Coronary artery (tissue), 2 donors: ENCODE measurements around the gene CYP27B1.

ENCODE experiments used
- DNase-seq: peaks from one replicate; pipeline ENCODE4 v3.0.0-alpha.2; 2017; ENCODE audit warnings: low spot score
- H3K27ac ChIP-seq, 2 donors: fragments of 200-600 bp; sonication (generic); one replicate each; pipeline ENCODE4 v1.5.1; 2016 to 2019
- H3K4me3 ChIP-seq: fragments of 200-600 bp; sonication (generic); 2 replicates; pipeline ENCODE4 v1.5.1; 2016; ENCODE audit warnings: mild to moderate bottlenecking, moderate library complexity
- TF ChIP-seq, protein P1 (sequence below): fragments of 200-600 bp; sonication (generic); IDR thresholded peaks from one replicate; pipeline ENCODE4 v1.5.1; 2019; ENCODE audit warnings: antibody characterized with exemption

The CYP27B1 gene

DNA sequence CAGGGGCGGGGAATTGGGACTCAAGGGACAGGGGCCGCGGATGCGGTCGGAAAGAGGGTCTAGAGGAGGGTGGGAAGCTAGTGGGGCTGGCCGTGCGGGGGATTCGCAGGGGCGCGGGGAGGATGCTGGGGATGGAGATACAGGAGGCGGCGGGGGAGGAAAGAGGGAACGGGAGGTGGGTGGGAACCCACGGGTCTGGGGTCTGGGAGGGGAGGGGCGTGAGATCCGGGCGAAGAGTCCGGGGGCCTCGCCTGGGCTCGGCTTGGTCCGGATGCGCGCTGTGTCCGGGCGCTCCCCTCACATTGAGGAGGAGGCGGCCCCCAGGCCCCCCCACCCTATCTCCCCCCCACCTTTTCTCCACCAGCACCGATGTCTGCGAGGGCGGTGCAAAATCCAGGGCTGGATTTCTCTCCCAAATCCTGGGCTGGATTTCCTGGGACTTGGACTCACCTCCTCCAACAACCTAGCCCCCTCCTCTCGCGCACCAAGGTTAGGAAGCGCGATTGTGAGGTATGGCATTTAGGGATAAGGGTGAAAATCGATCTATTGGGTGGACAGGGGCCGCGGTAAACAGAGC, 28.1 kb downstream of the CYP27B1 start, which contains the start of gene AGAP2:
Gene AGAP2 (minus strand): TSS at position 82 of the 577 bp plus-strand sequence. CDS start 496 bp downstream, outside the sequence.
- TF ChIP-seq, protein P1, sequence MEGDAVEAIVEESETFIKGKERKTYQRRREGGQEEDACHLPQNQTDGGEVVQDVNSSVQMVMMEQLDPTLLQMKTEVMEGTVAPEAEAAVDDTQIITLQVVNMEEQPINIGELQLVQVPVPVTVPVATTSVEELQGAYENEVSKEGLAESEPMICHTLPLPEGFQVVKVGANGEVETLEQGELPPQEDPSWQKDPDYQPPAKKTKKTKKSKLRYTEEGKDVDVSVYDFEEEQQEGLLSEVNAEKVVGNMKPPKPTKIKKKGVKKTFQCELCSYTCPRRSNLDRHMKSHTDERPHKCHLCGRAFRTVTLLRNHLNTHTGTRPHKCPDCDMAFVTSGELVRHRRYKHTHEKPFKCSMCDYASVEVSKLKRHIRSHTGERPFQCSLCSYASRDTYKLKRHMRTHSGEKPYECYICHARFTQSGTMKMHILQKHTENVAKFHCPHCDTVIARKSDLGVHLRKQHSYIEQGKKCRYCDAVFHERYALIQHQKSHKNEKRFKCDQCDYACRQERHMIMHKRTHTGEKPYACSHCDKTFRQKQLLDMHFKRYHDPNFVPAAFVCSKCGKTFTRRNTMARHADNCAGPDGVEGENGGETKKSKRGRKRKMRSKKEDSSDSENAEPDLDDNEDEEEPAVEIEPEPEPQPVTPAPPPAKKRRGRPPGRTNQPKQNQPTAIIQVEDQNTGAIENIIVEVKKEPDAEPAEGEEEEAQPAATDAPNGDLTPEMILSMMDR = no peak
- H3K27ac ChIP-seq = no peak within 1 kb of the TSS
- DNase-seq = no peak
- peak within 1 kb of the TSS; percentile 70 for H3K4me3 ChIP-seq

DNA sequence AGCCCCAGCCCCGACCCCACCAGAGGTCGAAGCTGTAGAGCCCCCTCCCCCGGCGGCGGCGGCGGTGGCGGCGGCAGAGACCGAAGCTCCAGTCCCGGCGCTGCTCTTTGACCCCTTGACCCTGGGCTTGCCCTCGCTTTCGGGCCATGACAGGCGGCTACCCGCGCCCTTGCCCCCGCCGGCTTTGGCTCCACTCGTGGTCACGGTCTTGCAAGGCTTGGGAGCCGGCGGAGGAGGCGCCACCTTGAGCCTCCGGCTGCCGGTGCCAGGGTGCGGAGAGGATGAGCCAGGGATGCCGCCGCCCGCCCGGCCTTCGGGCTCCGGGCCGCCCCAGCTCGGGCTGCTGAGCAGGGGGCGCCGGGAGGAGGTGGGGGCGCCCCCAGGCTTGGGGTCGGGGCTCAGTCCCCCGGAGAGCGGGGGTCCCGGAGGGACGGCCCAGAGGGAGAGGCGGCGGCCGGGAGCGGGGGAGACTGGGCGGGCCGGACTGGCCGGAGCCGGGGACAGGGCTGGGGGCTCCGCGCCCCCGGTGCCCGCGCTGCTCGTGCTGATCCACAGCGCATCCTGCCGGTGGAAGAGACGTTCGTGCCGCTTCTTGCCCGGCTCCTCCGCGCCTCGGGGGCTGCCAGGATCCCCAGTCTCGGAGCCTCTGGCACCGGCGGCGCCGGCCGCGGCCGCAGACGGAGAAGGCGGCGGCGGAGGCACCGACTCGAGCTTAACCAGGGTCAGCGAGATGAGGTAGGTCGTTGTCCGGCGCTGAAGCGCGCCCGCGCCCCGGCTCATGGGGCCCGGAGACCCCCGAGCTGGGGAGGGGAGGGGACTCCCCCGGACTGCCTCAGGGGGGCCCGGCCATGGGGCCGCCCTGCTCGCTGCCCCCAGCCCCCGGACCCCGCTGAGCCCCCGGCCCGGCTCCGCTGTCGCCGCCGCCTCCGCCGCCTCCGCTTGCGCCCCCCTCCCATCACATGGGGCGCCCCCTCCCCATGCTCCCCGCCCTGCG, 29.1 kb downstream of the CYP27B1 start:
- TF ChIP-seq, protein P1 = no peak
- Histone ChIP-seq H3K4me3 (peak overlapping the region; percentile 70), H3K27ac (no peak overlapping the region)
- no peak for DNase-seq

DNA sequence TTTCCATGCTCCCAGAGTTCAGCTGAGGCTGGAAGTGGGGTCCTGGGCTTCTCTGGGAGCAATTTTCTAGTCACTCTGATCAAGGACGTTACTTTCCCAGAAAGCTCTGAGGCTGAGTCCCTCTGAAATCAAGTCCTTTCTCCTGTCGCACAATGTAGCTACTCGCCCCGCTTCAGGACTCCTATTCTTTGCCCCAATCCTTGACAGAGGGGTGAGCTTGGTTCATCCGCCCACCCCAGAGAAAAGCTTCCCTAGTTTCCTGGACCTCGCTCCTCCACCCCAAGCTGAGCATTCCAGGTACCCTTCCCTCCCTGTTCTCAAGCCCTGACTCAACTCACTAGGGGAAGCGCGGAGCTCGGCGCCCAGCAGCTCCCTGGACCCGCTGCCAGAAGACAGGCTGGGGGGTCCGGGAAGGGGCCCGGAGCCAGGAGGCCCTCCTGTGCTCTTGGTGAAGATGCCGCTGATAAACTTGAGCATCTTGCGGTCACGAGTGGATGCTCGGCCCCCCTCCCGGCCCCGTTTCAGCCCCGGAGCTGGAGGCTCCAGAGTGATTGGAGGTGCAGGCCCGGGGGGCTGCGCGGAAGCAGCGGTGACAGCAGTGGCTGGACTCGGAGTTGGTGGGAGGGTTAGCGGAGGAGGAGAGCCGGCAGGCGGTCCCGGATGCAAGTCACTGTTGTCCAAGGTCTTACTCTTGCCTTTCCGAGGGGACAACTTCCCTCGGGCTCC, 30.0 kb downstream of the CYP27B1 start:
- H3K4me3 ChIP-seq = peak overlapping the region; percentile 70
- DNase-seq = no peak
- H3K27ac ChIP-seq = no peak overlapping the region
- TF ChIP-seq, protein P1 = no peak

DNA sequence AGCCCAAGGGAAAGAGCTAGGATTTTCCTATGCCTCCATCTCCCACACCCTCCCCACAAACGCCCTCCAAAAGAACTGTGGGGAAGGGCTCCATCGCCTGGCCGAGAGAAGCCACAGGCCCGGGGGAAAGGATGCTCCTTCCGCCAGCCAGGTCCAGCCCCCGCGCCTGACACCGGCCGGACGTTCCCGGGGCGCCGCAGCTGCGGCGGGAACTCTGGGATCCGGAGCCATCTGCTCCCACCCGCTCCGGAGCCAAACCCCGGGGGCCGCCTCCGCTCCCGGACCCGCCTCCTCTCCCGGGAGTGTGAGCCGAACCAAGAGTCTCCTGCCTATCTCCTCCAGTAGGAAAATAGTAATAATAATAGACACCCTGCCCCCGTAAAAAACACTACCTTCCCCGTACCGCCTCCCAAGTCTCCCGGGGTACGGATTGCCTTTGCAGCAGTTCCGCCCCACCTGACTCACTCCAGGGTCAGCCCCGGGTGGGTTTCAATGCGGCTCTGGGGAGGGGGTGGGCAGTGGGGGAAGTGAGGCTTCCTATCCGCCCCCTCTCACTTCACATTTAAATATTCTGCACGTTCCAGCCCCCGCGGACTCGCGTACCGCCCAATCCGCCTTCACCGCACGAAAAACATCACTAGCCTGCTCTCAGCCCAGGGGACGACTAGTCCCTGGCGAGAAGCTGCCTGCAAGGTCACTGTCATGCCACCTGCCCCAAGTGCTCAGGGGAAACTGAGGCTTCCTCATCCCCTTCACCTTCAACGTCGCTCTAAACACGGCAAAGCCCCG, 30.7 kb downstream of the CYP27B1 start:
- peak overlapping the region; percentile 55 for H3K4me3 ChIP-seq
- TF ChIP-seq, protein P1 = no peak
- DNase-seq = no peak
- no peak overlapping the region for H3K27ac ChIP-seq

- Histone ChIP-seq H3K4me3 (no peak overlapping the region), H3K27ac (no peak overlapping the region)
- TF ChIP-seq, protein P1 = no peak
- DNase-seq = no peak
Measured at GRCh38 chr12:57735198-57735855, 31.6 kb downstream of the CYP27B1 start.

GRCh38 chr12:57734591-57734990, 32.3 kb downstream of the CYP27B1 start:
- TF ChIP-seq, protein P1 = no peak
- Histone ChIP-seq H3K4me3 (no peak overlapping the region), H3K27ac (no peak overlapping the region)
- DNase-seq = no peak
